H7 (cell line): Measurements from ENCODE around the gene OSBPL10. TPM values are rescaled to one million over a fixed set of nuclear protein-coding genes. Genes with fewer than 3 reads are reported as not detected.

Source experiments
- DNase-seq: peaks from one replicate; pipeline ENCODE4 v3.0.0; 2012
- H3K27me3 ChIP-seq: 2 replicates; pipeline ENCODE4 v1.6.0; 2011; ENCODE audit warnings: mild to moderate bottlenecking, low read length; ENCODE audit not compliant: control insufficient read depth, insufficient read depth
- H3K36me3 ChIP-seq: replicated peaks from 2 replicates; pipeline ENCODE4 v1.5.1; 2011; ENCODE audit warnings: low read length; ENCODE audit not compliant: control insufficient read depth, insufficient read depth
- H3K4me3 ChIP-seq: 2 replicates; pipeline ENCODE4 v1.5.1; 2011; ENCODE audit warnings: low read depth, mild to moderate bottlenecking, control low read depth, low read length, moderate library complexity; ENCODE audit not compliant: insufficient read depth
- total RNA-seq: library from RNA; depleted of rRNA; stranded (reverse); fragments of >200 nt; shearing (Covaris generic); gene quantifications from 2 replicates; pipeline ENCODE4 v1.2.3, GENCODE V29; 2014; rRNA removed

Gene OSBPL10
- total RNA-seq, 1 experiment from 2014 or later, result 29.9 TPM

DNA sequence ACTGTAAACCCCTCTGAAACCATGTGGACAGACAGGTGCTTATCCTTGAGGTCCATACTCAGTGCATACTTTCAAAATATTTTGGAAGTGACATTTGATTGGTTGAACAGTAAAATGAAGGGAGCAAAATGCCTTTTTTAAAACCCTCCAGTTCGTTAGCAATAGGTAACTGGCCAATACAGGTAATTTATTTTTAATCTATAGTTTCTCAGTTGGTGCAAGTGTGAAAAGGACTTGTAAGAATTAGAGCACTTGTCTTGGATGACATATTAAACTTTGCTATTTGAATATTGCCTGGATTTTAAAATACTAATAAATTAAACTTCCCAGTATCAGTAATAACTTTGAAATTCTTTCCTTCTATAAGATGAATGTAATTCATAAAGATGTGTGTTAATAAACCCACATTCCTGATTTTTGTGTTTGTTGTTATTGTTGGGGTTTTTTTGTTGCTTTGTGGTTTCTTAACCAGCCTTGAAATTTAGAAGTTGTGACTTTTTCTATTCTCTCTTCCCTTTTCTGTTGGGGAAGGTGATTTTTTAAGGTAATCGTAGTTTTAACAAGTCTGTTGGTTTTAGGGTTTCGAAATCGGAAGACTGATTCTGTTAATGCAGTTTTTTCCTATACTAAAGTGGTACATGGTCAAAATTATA is 358.3 kb downstream of the OSBPL10 start:
- Histone ChIP-seq H3K27me3 (no peaks in the 10 kb centered on the region), H3K36me3 (no peaks in the 10 kb centered on the region; the same call in 1 of the 2 replicates), H3K4me3 (no peak overlapping the region)
- DNase-seq, result no peak

DNA sequence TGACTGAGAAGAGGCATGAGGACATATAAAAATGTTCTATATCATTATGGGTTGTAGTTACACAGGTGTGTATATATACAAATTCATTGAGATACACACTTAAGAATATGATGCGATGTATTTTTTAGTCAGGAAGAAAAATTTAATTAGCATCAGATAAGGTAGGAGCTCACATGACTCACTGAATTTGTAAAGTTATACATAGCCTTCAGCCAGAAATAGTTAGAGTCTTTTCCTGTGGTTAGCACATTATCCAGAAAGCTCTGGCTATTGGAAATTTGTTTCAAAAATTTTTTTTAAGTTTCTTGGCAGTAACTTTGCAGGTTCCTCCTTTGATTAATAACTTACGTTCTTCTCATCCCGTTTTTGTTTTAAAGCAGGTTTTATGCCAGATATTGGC is 359.7 kb downstream of the OSBPL10 start:
- DNase-seq, result no peak
- Histone ChIP-seq H3K4me3 (no peak overlapping the region), H3K27me3 (no peaks in the 10 kb centered on the region), H3K36me3 (no peaks in the 10 kb centered on the region; the same call in 1 of the 2 replicates)

DNA sequence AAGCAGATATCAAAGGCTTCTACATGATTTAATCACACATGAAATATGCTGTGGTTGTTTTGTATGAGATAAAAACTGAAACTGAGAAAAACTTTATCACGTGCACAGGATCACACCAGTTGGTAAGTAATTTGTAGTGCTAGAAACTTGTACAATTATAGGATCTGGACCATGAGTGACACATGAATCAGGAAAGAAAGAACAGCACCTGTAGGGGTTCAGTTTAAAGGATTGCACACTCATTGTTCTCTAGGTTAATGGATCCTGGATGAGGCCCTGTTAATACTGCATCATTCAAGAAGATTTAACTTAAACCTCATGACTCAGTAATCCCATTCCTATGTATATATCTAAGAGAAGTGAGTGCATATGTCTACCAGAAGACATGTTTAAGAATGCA is 360.4 kb downstream of the OSBPL10 start:
- Histone ChIP-seq H3K4me3 (no peak overlapping the region), H3K36me3 (no peaks in the 10 kb centered on the region; the same call in 1 of the 2 replicates), H3K27me3 (no peaks in the 10 kb centered on the region)
- DNase-seq, result no peak

DNA sequence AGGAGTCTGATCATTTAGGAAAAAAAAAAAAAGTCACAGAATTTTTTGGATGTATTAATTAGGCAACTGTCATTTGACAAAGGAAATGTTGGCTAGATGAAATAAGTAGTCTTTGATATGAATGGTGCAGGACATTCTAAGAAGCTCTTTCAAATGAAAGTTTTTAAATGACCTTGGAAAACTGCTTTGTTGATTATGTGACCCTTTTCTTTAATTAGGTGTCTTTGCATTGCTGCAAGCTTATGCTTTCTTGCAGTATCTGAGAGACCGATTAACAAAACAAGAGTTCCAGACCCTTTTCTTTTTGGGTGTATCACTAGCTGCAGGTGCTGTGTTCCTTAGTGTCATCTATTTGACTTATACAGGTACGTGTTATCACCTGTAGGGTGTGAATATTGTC is 364.4 kb downstream of the OSBPL10 start:
- Histone ChIP-seq H3K27me3 (no peaks in the 10 kb centered on the region), H3K36me3 (no peaks in the 10 kb centered on the region; the same call in 1 of the 2 replicates), H3K4me3 (no peak overlapping the region)
- no peak for DNase-seq

DNA sequence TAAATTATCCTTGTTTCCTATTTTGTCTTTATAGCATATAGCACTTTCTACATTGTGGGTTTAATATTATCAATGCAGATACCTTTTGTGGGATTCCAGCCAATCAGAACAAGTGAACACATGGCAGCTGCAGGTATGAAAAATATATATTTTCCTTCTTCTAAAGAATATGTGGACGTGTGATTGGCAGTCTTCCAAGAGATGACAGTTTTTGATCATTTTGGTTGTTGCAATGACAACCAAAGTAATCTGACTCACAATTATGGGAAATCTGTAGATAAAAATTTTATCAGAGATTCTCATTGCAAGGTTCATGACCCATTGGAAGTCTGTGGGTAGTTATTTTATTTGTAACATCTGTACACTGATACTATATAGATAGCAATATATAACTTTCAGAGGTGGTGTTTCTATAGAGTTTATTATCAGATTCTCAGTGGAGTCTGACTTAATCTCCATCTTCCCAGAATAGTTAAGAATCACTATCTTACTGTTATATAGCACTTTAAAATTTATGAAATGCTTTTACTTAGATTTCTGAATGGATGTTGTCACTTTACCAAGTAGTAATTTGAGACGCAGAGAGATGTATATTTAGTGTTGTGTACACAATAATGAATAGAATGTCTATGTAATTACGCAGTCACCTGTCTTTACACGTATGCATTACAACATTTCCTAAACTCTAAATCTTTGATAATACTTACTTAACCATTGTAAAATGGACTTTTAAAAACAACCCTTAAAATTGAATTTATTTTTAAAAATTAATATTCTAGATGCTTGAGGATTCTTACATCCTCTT is 365.8 kb downstream of the OSBPL10 start:
- Histone ChIP-seq H3K36me3 (no peaks in the 10 kb centered on the region), H3K4me3 (no peak overlapping the region), H3K27me3 (no peaks in the 10 kb centered on the region)
- no peak for DNase-seq

DNA sequence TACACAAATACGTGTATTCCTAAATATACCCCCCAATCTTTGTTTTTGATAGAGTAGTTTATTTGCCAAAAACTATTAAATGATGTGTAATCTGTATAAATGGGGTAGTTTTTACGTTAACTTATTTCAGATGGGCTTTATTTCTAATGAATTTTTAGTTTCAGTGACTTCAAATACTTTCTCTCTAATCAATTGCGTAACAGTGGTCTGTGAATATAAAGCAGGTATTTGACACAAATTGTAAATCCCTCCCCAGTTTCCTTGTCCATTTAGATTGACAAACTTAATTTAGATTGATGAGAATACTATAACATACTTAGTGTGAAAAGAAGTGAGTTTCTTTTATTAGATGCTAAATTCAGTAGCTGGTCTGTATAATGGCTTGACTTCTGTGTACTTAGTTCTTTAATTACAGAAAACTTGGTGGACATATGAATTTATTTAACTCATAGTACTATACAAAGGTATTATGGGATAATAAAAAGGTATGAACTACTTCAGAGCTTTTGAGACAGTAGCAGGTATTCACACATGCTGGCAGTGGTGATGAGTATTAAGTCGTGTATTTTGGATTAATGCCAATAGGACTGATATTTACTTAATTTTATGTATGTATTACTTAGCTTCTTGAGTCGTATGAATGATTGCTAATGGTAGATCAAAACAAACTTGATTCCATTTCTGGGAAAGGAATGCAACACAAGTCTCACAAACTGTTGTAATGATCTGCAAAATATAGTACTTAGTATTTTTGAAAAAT is 366.7 kb downstream of the OSBPL10 start:
- Histone ChIP-seq H3K36me3 (no peaks in the 10 kb centered on the region), H3K27me3 (no peaks in the 10 kb centered on the region), H3K4me3 (no peak overlapping the region)
- DNase-seq, result no peak

DNA sequence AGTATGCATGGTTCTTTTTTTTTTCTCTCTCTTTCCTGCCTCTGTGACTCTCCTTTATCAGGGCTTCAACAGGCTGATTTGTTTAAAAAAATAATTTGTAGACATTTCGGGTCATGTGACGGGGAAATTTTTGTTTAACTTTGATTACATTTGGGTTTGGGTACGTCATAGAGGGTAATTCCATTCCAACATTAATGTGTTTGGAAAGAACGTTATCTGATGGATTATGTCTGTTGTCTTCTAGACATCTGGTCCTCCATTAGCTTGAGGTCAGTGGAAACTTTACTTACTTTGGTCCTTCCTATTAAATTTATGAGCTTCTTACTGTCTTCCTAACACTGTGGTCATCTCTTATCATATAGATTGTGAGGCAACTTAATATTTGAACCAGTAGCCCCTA is 367.4 kb downstream of the OSBPL10 start:
- no peak for DNase-seq
- Histone ChIP-seq H3K4me3 (no peak overlapping the region), H3K36me3 (no peaks in the 10 kb centered on the region), H3K27me3 (no peaks in the 10 kb centered on the region)

DNA sequence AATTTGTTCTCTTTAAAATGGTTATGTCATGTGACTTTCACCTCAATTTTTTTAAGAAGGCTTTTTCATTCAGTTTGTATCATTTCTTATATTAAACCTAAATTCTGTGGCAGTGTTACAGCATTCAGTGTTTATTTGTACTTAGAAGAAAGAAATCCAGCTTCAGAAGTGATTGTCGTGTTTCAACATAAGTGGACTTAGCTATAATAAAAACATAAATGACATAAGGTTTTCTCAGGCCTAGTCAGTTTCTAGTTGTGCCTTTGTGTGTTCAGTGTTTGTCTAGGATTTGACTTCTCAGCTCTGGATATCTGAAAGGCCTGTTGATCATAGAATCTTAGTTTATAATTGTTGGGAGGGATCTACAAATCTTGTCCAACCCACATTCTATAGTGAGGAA is 367.9 kb downstream of the OSBPL10 start:
- H3K36me3 ChIP-seq, result no peaks in the 10 kb centered on the region
- no peak for DNase-seq
- no peaks in the 10 kb centered on the region for H3K27me3 ChIP-seq
- no peak overlapping the region for H3K4me3 ChIP-seq

Other genes starting within 250 kb of the OSBPL10 start
- gene ZNF860, start 488 bp upstream of the OSBPL10 start, total RNA-seq, result 0.85 and 1.5 TPM in 2 replicates
- gene GPD1L, start 125.4 kb upstream of the OSBPL10 start, total RNA-seq, result 2.0 and 2.8 TPM in 2 replicates